Measurements from ENCODE around the gene MYH9. TPM values are rescaled to one million over a fixed set of nuclear protein-coding genes. Genes with fewer than 3 reads are reported as not detected.

MYH9 gene
- total RNA-seq, 1 experiment from 2014 or later: 788 TPM

GRCh38 chr22:36347094-36347493, 40.7 kb downstream of the MYH9 start:
- no peak for ATAC-seq
- Histone ChIP-seq H3K9me3 (ENCODE audit: control insufficient read depth, insufficient read depth, low read depth, low read length) (no peaks in the 10 kb centered on the region), H3K27ac (ENCODE audit: low read length) (peak overlapping the region; percentile 75), H3K4me3 (ENCODE audit: low read depth in 2 of 2, low read length in 2 of 2) (no peak overlapping the region), H3K27me3 (ENCODE audit: control insufficient read depth, insufficient read depth, low read length) (no peaks in the 10 kb centered on the region), H3K4me1 (ENCODE audit: control insufficient read depth, insufficient read depth, low read length) (peaks cover 90% of the 10 kb centered on the region), H3K36me3 (ENCODE audit: control insufficient read depth, insufficient read depth, low read length) (peaks cover 4% of the 10 kb centered on the region; the same call in 1 of the 2 replicates)
- ChIA-PET POLR2A (interaction anchor here (0.6 to 1.3 kb wide), 2 partner anchors 24 to 61 kb away, joined by 3 to 4 read pairs; no protein-coding TSS in a partner anchor), CTCF (no interaction called here)
- DNase-seq (ENCODE audit: low read depth, low spot score): no peak
- intact Hi-C loops (cut with micrococcal nuclease; ENCODE audit: unreplicated experiment): no loop called here
- no TSS peak for BruUV-seq (replicated peaks)
- in situ Hi-C loops (cut with HindIII; ENCODE audit: low pct_unique_long_range_greater_than_20kb, low sequenced_read_pairs): no loop called here
- TF ChIP-seq POLR2AphosphoS5 (IDR thresholded peaks at IDR 0.05; ENCODE audit: low read depth, low read length) (no peak), REST (IDR thresholded peaks at IDR 0.05; ENCODE audit: insufficient read depth in 1 of 2, low read depth in 2 of 2, low read length in 1 of 2) (peak; percentile 52 to 60; a peak in 2 of 4 replicates)

DNA sequence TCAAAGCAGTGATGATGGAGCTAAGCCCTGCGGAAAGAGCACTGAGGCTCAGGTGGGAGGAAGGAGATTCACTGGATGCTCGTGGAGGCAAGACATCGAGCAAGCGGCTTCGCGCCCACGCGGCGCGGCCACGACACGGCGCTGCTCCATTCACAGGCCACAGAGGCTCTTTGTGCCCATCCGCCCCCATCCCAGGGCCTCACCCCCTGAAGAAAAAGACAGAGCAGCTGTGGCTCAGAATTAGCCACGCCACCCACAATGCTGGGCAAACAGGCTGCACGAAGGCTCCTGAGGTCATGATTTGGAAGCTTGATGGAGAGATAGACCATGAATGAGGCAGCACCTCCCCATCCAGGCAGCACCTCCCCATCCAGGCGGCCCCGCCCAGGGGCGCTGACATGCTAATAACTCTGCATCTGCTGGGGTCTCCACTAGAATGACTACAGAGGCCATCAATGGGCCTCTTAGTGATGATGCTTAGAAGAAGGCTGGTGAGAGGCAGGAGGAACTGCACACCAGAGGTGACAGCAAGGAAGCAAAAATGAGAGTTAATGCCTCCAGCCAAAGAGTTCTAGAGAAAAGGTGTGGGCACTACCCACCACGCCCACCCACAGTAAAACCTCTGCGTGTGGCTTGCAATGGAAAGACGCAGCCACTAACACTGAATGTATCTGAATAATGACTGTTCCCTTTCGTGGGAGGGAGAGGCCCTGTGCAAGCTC, 43.5 kb downstream of the MYH9 start:
- BruUV-seq (replicated peaks): no TSS peak

More for the DNA sequence above, 43.5 kb downstream of the MYH9 start:
- ChIA-PET POLR2A (interaction anchor here (0.5 kb wide), 1 partner anchor 109 kb away, joined by 10 read pairs; no protein-coding TSS in a partner anchor), CTCF (no interaction called here)
- Histone ChIP-seq H3K27me3 (ENCODE audit: control insufficient read depth, insufficient read depth, low read length) (no peaks in the 10 kb centered on the region), H3K36me3 (ENCODE audit: control insufficient read depth, insufficient read depth, low read length) (peaks cover 13% of the 10 kb centered on the region), H3K27ac (ENCODE audit: low read length) (peak overlapping the region; percentile 78), H3K4me3 (ENCODE audit: low read depth in 2 of 2, low read length in 2 of 2) (no peak overlapping the region), H3K4me1 (ENCODE audit: control insufficient read depth, insufficient read depth, low read length) (peaks cover 89% of the 10 kb centered on the region), H3K9me3 (ENCODE audit: control insufficient read depth, insufficient read depth, low read depth, low read length) (no peaks in the 10 kb centered on the region)
- TF ChIP-seq POLR2AphosphoS5 (IDR thresholded peaks at IDR 0.05; ENCODE audit: low read depth, low read length) (no peak), REST (IDR thresholded peaks at IDR 0.05; ENCODE audit: insufficient read depth in 1 of 2, low read depth in 2 of 2, low read length in 1 of 2) (no peak), TCF7L2 (IDR thresholded peaks at IDR 0.05; ENCODE audit: low read depth, low read length) (no peak), SIN3A (IDR thresholded peaks at IDR 0.05; ENCODE audit: borderline replicate concordance, insufficient read depth, low read depth, low read length) (no peak)
- TF ChIP-seq, protein P1, sequence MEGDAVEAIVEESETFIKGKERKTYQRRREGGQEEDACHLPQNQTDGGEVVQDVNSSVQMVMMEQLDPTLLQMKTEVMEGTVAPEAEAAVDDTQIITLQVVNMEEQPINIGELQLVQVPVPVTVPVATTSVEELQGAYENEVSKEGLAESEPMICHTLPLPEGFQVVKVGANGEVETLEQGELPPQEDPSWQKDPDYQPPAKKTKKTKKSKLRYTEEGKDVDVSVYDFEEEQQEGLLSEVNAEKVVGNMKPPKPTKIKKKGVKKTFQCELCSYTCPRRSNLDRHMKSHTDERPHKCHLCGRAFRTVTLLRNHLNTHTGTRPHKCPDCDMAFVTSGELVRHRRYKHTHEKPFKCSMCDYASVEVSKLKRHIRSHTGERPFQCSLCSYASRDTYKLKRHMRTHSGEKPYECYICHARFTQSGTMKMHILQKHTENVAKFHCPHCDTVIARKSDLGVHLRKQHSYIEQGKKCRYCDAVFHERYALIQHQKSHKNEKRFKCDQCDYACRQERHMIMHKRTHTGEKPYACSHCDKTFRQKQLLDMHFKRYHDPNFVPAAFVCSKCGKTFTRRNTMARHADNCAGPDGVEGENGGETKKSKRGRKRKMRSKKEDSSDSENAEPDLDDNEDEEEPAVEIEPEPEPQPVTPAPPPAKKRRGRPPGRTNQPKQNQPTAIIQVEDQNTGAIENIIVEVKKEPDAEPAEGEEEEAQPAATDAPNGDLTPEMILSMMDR (IDR thresholded peaks at IDR 0.05): no peak
- in situ Hi-C loops (cut with HindIII; ENCODE audit: low pct_unique_long_range_greater_than_20kb, low sequenced_read_pairs): no loop called here
- DNase-seq (ENCODE audit: low read depth, low spot score) (no peak), ATAC-seq (no peak)
- intact Hi-C loops (cut with micrococcal nuclease; ENCODE audit: unreplicated experiment): no loop called here

Data from Panc1 (cell line).